SU-DHL-6 (cell line): ENCODE measurements around the gene B4GAT1.

Experiments
- H2AFZ ChIP-seq: fragments of 200-600 bp; sonication (generic); 2 replicates; pipeline ENCODE4 v1.6.1; 2014; ENCODE audit warnings: low read depth, mild to moderate bottlenecking, moderate library complexity, mixed read lengths, antibody characterized with exemption, low read length; ENCODE audit not compliant: severe bottlenecking
- H3F3A ChIP-seq: fragments of 200-600 bp; shearing (Covaris generic); 2 replicates; pipeline ENCODE4 v1.6.0; 2016; ENCODE audit warnings: antibody characterized with exemption, mild to moderate bottlenecking; ENCODE audit not compliant: insufficient read depth
- H3K27ac ChIP-seq: fragments of 200-600 bp; sonication (generic); 2 replicates; pipeline ENCODE4 v1.5.1; 2016; ENCODE audit warnings: low read depth, mild to moderate bottlenecking, low read length, moderate library complexity, mixed read lengths
- H3K27me3 ChIP-seq: fragments of 200-600 bp; sonication (generic), shearing (Covaris generic); 2 replicates; pipeline ENCODE4 v1.6.0; 2014; ENCODE audit warnings: mild to moderate bottlenecking, low read length
- H3K36me3 ChIP-seq: fragments of 200-600 bp; sonication (generic); 2 replicates; pipeline ENCODE4 v1.6.1; 2014; ENCODE audit warnings: mild to moderate bottlenecking, low read length, mixed read lengths
- H3K4me2 ChIP-seq: fragments of 300-600, 200-600 bp; shearing (Covaris generic), sonication (generic); 2 replicates; pipeline ENCODE4 v1.6.0; 2014; ENCODE audit warnings: low read length, low read depth, mild to moderate bottlenecking; ENCODE audit not compliant: poor library complexity, severe bottlenecking
- H3K4me3 ChIP-seq: fragments of 200-600 bp; sonication (generic); 2 replicates; pipeline ENCODE4 v1.5.1; 2014; ENCODE audit warnings: antibody characterized with exemption, low read length, mild to moderate bottlenecking, mixed read lengths; ENCODE audit not compliant: insufficient read depth, poor library complexity, severe bottlenecking
- H3K79me2 ChIP-seq: fragments of 200-600 bp; sonication (generic); 2 replicates; pipeline ENCODE4 v1.6.1; 2014; ENCODE audit warnings: mild to moderate bottlenecking, low read length, moderate library complexity; ENCODE audit not compliant: insufficient read depth
- H3K9ac ChIP-seq: fragments of 200-600 bp; sonication (generic); 2 replicates; pipeline ENCODE4 v1.7.0; 2014; ENCODE audit warnings: mild to moderate bottlenecking, low read length
- H3K9me2 ChIP-seq: fragments of 200-600 bp; sonication (generic); replicated peaks from 2 replicates; pipeline ENCODE4 v1.6.1; 2014; ENCODE audit warnings: low read length; ENCODE audit not compliant: insufficient read depth
- H3K9me3 ChIP-seq: fragments of 200-600 bp; sonication (generic); 2 replicates; pipeline ENCODE4 v1.6.1; 2014; ENCODE audit warnings: low read length, mixed read lengths; ENCODE audit not compliant: insufficient read depth
- H4K20me1 ChIP-seq: fragments of 200-600 bp; sonication (generic); 2 replicates; pipeline ENCODE4 v1.6.1; 2014; ENCODE audit warnings: low read depth, mild to moderate bottlenecking, antibody characterized with exemption, low read length, moderate library complexity, mixed read lengths
- CTCF ChIP-seq: fragments of 200-600 bp; sonication (generic); IDR thresholded peaks from one replicate; pipeline ENCODE4 v1.5.1; 2017; ENCODE audit warnings: antibody characterized with exemption, mild to moderate bottlenecking, low read length, moderate library complexity; ENCODE audit not compliant: insufficient read depth, poor library complexity, severe bottlenecking
- EZH2phosphoT487 ChIP-seq: fragments of 200-600 bp; sonication (generic), shearing (Covaris generic); conservative IDR thresholded peaks from 2 replicates; pipeline ENCODE4 v1.6.1; 2018; ENCODE audit warnings: mild to moderate bottlenecking, antibody characterized with exemption, low read length, moderate library complexity, mixed read lengths

The B4GAT1 gene

GRCh38 chr11:66339162-66339675 is 8.2 kb downstream of the B4GAT1 start:
- no peaks in the 10 kb centered on the region for H4K20me1 ChIP-seq
- no peaks in the 10 kb centered on the region for H3F3A ChIP-seq
- no peaks in the 10 kb centered on the region for H3K36me3 ChIP-seq
- no peak for TF ChIP-seq CTCF
- no peak for TF ChIP-seq EZH2phosphoT487
- no peaks in the 10 kb centered on the region for H3K27me3 ChIP-seq
- H3K9me3 ChIP-seq: no peaks in the 10 kb centered on the region
- no peak overlapping the region for H3K27ac ChIP-seq
- H3K4me2 ChIP-seq: no peak overlapping the region
- no peak overlapping the region for H3K4me3 ChIP-seq
- no peak overlapping the region for H3K9ac ChIP-seq
- H3K79me2 ChIP-seq: peaks cover 11% of the 10 kb centered on the region
- H2AFZ ChIP-seq: no peak overlapping the region
- H3K9me2 ChIP-seq: no peaks in the 10 kb centered on the region

- H3K27ac ChIP-seq: no peak overlapping the region
- no peak overlapping the region for H2AFZ ChIP-seq
- TF ChIP-seq CTCF: no peak
- TF ChIP-seq EZH2phosphoT487: no peak
These were observed 8.9 kb downstream of the B4GAT1 start for GRCh38 chr11:66338276-66339161.

GRCh38 chr11:66337103-66337899 is 10.1 kb downstream of the B4GAT1 start:
- Histone ChIP-seq H2AFZ (no peak overlapping the region), H4K20me1 (no peaks in the 10 kb centered on the region), H3K9me2 (no peaks in the 10 kb centered on the region), H3K79me2 (no peaks in the 10 kb centered on the region), H3K9ac (no peak overlapping the region), H3K27me3 (no peaks in the 10 kb centered on the region), H3F3A (no peaks in the 10 kb centered on the region), H3K36me3 (no peaks in the 10 kb centered on the region), H3K27ac (no peak overlapping the region), H3K4me3 (no peak overlapping the region), H3K4me2 (no peak overlapping the region), H3K9me3 (no peaks in the 10 kb centered on the region)
- TF ChIP-seq EZH2phosphoT487 (no peak), CTCF (no peak)

More at GRCh38 chr11:66338276-66339161, 8.9 kb downstream of the B4GAT1 start:
- no peaks in the 10 kb centered on the region for H3K27me3 ChIP-seq
- H3K79me2 ChIP-seq: 0 out of 2 replicates have a peak, but pooled peaks cover 4% of the 10 kb centered on the region
- no peaks in the 10 kb centered on the region for H4K20me1 ChIP-seq
- no peaks in the 10 kb centered on the region for H3F3A ChIP-seq
- H3K4me2 ChIP-seq: no peak overlapping the region
- H3K9ac ChIP-seq: no peak overlapping the region
- H3K4me3 ChIP-seq: no peak overlapping the region
- H3K9me2 ChIP-seq: no peaks in the 10 kb centered on the region
- H3K9me3 ChIP-seq: no peaks in the 10 kb centered on the region
- no peaks in the 10 kb centered on the region for H3K36me3 ChIP-seq
